SK-N-SH (cell line): Measurements from ENCODE around the gene TNRC6C. TPM values are rescaled to one million over a fixed set of nuclear protein-coding genes. Genes with fewer than 3 reads are reported as not detected.

Experiments used
- CTCF ChIA-PET: fragments of 300-600, 350-600 bp; formaldehyde crosslinking; extraction: SDS; loops from one replicate; lab custom pipeline; 2021; lab: Yijun Ruan, JAX
- POLR2A ChIA-PET: fragments of 350-600 bp; sonication (Branson Sonifier 250); formaldehyde crosslinking; extraction: SDS; loops from one replicate; lab custom pipeline; 2020; ENCODE audit warnings: antibody characterized with exemption, inconsistent platforms; lab: Yijun Ruan, JAX
- DNase-seq: peaks from one replicate; pipeline ENCODE4 v3.0.0; 2012
- H2AFZ ChIP-seq: fragments of 200-600 bp; sonication (generic); 2 replicates; pipeline ENCODE4 v1.8.1; 2016; ENCODE audit warnings: antibody characterized with exemption, mild to moderate bottlenecking, low read depth
- H3F3A ChIP-seq: fragments of 200-600 bp; sonication (generic); replicated peaks from 2 replicates; pipeline ENCODE3; 2016; ENCODE audit warnings: antibody characterized with exemption, mild to moderate bottlenecking; ENCODE audit not compliant: insufficient read depth
- H3K27ac ChIP-seq, 2 experiments: fragments of 200-500 bp in 1 of 2; fragments of 200-600 bp in 1 of 2; sonication (Bioruptor generic) in 1 of 2; sonication (generic), shearing (Covaris generic) in 1 of 2; 2 replicates each; pipeline versions ENCODE4 v1.5.1 to v1.6.1; 2014 to 2016; ENCODE audit warnings: low read depth in 2 of 2, inconsistent platforms in 1 of 2, low read length in 1 of 2, mild to moderate bottlenecking in 1 of 2, mixed read lengths in 1 of 2
- H3K27me3 ChIP-seq: fragments of 200-600 bp; sonication (generic), shearing (Covaris generic); 2 replicates; pipeline ENCODE4 v1.6.1; 2016; ENCODE audit warnings: mixed run types; ENCODE audit not compliant: insufficient read depth
- H3K36me3 ChIP-seq, 2 experiments: fragments of 200-500 bp in 1 of 2; fragments of 200-600 bp in 1 of 2; sonication (Bioruptor generic) in 1 of 2; sonication (generic) in 1 of 2; replicated peaks in 1 of 2; 2 replicates each; pipeline versions ENCODE3 to v1.5.1; 2014 to 2016; ENCODE audit warnings: low read length in 1 of 2, mild to moderate bottlenecking in 1 of 2; ENCODE audit not compliant: insufficient read depth in 2 of 2, control insufficient read depth in 1 of 2
- H3K4me1 ChIP-seq, 2 experiments: fragments of 200-500 bp in 1 of 2; fragments of 200-600 bp in 1 of 2; sonication (Bioruptor generic) in 1 of 2; sonication (generic), shearing (Covaris generic) in 1 of 2; 2 replicates each; pipeline versions ENCODE4 v1.5.1 to v1.6.1; 2014 to 2016; ENCODE audit warnings: low read depth in 1 of 2, low read length in 1 of 2, mixed run types in 1 of 2; ENCODE audit not compliant: insufficient read depth in 2 of 2, control insufficient read depth in 1 of 2
- H3K4me2 ChIP-seq: fragments of 200-600 bp; sonication (generic), shearing (Covaris generic); 2 replicates; pipeline ENCODE4 v1.6.1; 2017; ENCODE audit warnings: mixed run types
- H3K4me3 ChIP-seq, 2 experiments: fragments of 200-500 bp in 1 of 2; fragments of 200-600 bp in 1 of 2; sonication (Bioruptor generic) in 1 of 2; sonication (generic), shearing (Covaris generic) in 1 of 2; 2 replicates each; pipeline versions ENCODE4 v1.5.1 to v1.8.1; 2014 to 2016; ENCODE audit warnings: low read depth in 2 of 2, inconsistent platforms in 1 of 2, low read length in 1 of 2, mild to moderate bottlenecking in 1 of 2, mixed read lengths in 1 of 2, moderate library complexity in 1 of 2
- H3K79me2 ChIP-seq: fragments of 200-600 bp; sonication (generic); 2 replicates; pipeline ENCODE4 v1.8.1; 2017; ENCODE audit warnings: mild to moderate bottlenecking; ENCODE audit not compliant: insufficient read depth
- H3K9ac ChIP-seq: fragments of 200-600 bp; sonication (generic); 2 replicates; pipeline ENCODE4 v1.6.1; 2017; ENCODE audit warnings: mixed run types
- H3K9me2 ChIP-seq: fragments of 200-600 bp; sonication (generic); 2 replicates; pipeline ENCODE4 v1.6.1; 2017; ENCODE audit warnings: mixed run types
- H3K9me3 ChIP-seq: fragments of 200-600 bp; sonication (generic); 2 replicates; pipeline ENCODE4 v1.6.1; 2017; ENCODE audit warnings: mixed run types, mild to moderate bottlenecking, moderate library complexity
- H4K20me1 ChIP-seq: fragments of 200-600 bp; sonication (generic); 2 replicates; pipeline ENCODE4 v1.6.1; 2017; ENCODE audit warnings: mild to moderate bottlenecking, mixed run types; ENCODE audit not compliant: insufficient read depth
- EZH2phosphoT487 ChIP-seq: fragments of 200-600 bp; sonication (generic); IDR thresholded peaks from 2 replicates; pipeline ENCODE4 v1.6.1; 2017; ENCODE audit warnings: low read depth, mixed run types, mild to moderate bottlenecking, antibody characterized with exemption, moderate library complexity, borderline replicate concordance
- FOXJ3 ChIP-seq: sonication (generic); formaldehyde crosslinking; IDR thresholded peaks from 2 replicates; pipeline ENCODE4 v1.5.1; 2020; ENCODE audit warnings: mild to moderate bottlenecking, missing genetic modification reagents
- FOXM1 ChIP-seq: IDR thresholded peaks from 2 replicates; pipeline ENCODE4 v1.4.0; 2012; ENCODE audit warnings: low read depth, mild to moderate bottlenecking
- JUND ChIP-seq: IDR thresholded peaks from 2 replicates; pipeline ENCODE4 v1.4.0; 2012
- POLR2AphosphoS5 ChIP-seq: IDR thresholded peaks from 2 replicates; pipeline ENCODE4 v1.6.1; 2012; ENCODE audit warnings: low read depth, low read length
- RCOR1 ChIP-seq: fragments of 150-350 bp; IDR thresholded peaks from 2 replicates; pipeline ENCODE4 v1.6.1; 2017; ENCODE audit warnings: antibody characterized with exemption, low read length
- RXRA ChIP-seq: IDR thresholded peaks from 2 replicates; pipeline ENCODE4 v1.4.0; 2012; ENCODE audit warnings: low read depth, mild to moderate bottlenecking, borderline replicate concordance
- SMC3 ChIP-seq: IDR thresholded peaks from 2 replicates; pipeline ENCODE4 v1.6.1; 2012; ENCODE audit warnings: low read depth, low read length, improper control_type of control experiment
- TAF1 ChIP-seq: IDR thresholded peaks from 2 replicates; pipeline ENCODE4 v1.6.1; 2012; ENCODE audit warnings: low read depth, mild to moderate bottlenecking, low read length, moderate library complexity, borderline replicate concordance
- TCF12 ChIP-seq: IDR thresholded peaks from 2 replicates; pipeline ENCODE4 v1.4.0; 2012
- TEAD4 ChIP-seq: IDR thresholded peaks from 2 replicates; pipeline ENCODE4 v1.4.0; 2012; ENCODE audit warnings: mild to moderate bottlenecking, borderline replicate concordance; ENCODE audit not compliant: insufficient read depth
- YY1 ChIP-seq: IDR thresholded peaks from 2 replicates; pipeline ENCODE4 v1.4.0; 2012; ENCODE audit warnings: low read depth, mild to moderate bottlenecking
- whole genome bisulfite sequencing: methylation state at CpG from one replicate; pipeline ENCODE4 v1.1.6; 2017; ENCODE audit warnings: low lambda C conversion rate; 5-methylcytosine and 5-hydroxymethylcytosine counted together
- polyA plus RNA-seq, 3 experiments: library from polyadenylated mRNA; depleted of rRNA; stranded (reverse); fragments of >200 nt; gene quantifications; 2 replicates each; pipeline ENCODE4 v1.2.3, GENCODE V29; 2012
- TF ChIP-seq, protein P1 (sequence below): fragments of 200-600 bp; sonication (generic); IDR thresholded peaks from 2 replicates; pipeline ENCODE4 v1.6.1; 2017; ENCODE audit warnings: antibody characterized with exemption, mild to moderate bottlenecking, moderate library complexity
- TF ChIP-seq, protein P2 (sequence below): fragments of 150-350 bp; IDR thresholded peaks from 2 replicates; pipeline ENCODE4 v1.6.1; 2016; ENCODE audit warnings: mild to moderate bottlenecking, low read depth, low read length
- TF ChIP-seq, protein P3 (sequence below): fragments of 150-350 bp; IDR thresholded peaks from 2 replicates; pipeline ENCODE4 v1.6.1; 2017; ENCODE audit warnings: antibody characterized with exemption, low read length, low read depth, borderline replicate concordance
- TF ChIP-seq, protein P4 (sequence below): IDR thresholded peaks from 2 replicates; pipeline ENCODE4 v1.4.0; 2012; ENCODE audit warnings: low read depth, borderline replicate concordance
- TF ChIP-seq, protein P5 (sequence below): IDR thresholded peaks from 2 replicates; pipeline ENCODE4 v1.4.0; 2012; ENCODE audit warnings: low read depth, borderline replicate concordance

The TNRC6C gene
- polyA plus RNA-seq, 1 of the 3 experiments (the other 2 are of a cell fraction), result 2.2 TPM

DNA sequence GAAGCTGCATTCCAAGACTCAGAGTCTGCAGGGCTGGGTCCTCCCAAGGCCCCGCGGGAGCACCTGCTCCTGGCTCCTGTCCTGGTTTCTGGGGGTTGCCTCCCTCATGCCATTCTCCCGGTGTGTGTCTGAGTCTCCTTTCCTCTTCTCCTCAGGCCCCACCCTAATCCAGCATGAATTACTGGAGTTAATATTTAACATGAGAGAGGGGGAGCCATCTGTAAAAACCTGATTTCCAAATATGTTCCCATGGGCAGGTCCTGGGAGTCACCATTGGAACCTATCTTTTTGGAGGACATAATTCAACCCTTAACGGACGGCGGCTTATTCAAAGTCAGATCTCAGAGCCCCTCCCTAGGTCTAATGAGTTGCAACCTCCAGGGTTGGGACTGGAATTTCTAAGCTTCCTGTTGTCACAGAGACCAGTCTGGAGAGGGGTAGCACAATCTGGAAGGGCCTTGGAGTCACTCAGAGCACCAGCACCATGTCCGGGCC lies 193.1 kb downstream of the TNRC6C start:
- H3K4me1 ChIP-seq, result peaks cover 0 to 2% of the 10 kb centered on the region in 2 experiments; a peak in 1 of 4 replicates
- H3K79me2 ChIP-seq, result no peaks in the 10 kb centered on the region
- 77% methylated on average over 7 of the region's 7 CpGs for WGBS
- H2AFZ ChIP-seq, result no peak overlapping the region
- DNase-seq, result no peak
- H3K4me2 ChIP-seq, result no peak overlapping the region
- H3K27ac ChIP-seq, result no peak overlapping the region
- H3K9me3 ChIP-seq, result no peaks in the 10 kb centered on the region
- H3K36me3 ChIP-seq, result no peaks in the 10 kb centered on the region
- H3F3A ChIP-seq, result no peaks in the 10 kb centered on the region
- TF ChIP-seq TCF12, result no peak
- TF ChIP-seq JUND, result no peak
- no peak for TF ChIP-seq YY1
- no peak for TF ChIP-seq TEAD4
- TF ChIP-seq, protein P1, sequence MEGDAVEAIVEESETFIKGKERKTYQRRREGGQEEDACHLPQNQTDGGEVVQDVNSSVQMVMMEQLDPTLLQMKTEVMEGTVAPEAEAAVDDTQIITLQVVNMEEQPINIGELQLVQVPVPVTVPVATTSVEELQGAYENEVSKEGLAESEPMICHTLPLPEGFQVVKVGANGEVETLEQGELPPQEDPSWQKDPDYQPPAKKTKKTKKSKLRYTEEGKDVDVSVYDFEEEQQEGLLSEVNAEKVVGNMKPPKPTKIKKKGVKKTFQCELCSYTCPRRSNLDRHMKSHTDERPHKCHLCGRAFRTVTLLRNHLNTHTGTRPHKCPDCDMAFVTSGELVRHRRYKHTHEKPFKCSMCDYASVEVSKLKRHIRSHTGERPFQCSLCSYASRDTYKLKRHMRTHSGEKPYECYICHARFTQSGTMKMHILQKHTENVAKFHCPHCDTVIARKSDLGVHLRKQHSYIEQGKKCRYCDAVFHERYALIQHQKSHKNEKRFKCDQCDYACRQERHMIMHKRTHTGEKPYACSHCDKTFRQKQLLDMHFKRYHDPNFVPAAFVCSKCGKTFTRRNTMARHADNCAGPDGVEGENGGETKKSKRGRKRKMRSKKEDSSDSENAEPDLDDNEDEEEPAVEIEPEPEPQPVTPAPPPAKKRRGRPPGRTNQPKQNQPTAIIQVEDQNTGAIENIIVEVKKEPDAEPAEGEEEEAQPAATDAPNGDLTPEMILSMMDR, result no peak
- TF ChIP-seq SMC3, result no peak
- TF ChIP-seq, protein P2, sequence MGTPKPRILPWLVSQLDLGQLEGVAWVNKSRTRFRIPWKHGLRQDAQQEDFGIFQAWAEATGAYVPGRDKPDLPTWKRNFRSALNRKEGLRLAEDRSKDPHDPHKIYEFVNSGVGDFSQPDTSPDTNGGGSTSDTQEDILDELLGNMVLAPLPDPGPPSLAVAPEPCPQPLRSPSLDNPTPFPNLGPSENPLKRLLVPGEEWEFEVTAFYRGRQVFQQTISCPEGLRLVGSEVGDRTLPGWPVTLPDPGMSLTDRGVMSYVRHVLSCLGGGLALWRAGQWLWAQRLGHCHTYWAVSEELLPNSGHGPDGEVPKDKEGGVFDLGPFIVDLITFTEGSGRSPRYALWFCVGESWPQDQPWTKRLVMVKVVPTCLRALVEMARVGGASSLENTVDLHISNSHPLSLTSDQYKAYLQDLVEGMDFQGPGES, result no peak
- no peak for TF ChIP-seq TAF1
- TF ChIP-seq EZH2phosphoT487, result no peak
- no peak for TF ChIP-seq POLR2AphosphoS5
- H3K4me3 ChIP-seq, result no peak overlapping the region
- no peaks in the 10 kb centered on the region for H3K9me2 ChIP-seq
- no peaks in the 10 kb centered on the region for H4K20me1 ChIP-seq
- no peaks in the 10 kb centered on the region for H3K27me3 ChIP-seq
- ChIA-PET POLR2A (no interaction called here), CTCF (interaction anchor here (1.0 to 6.2 kb wide), 3 partner anchors 11 to 66 kb away, joined by 3 to 43 read pairs (median 4); no protein-coding TSS in a partner anchor)
- H3K9ac ChIP-seq, result no peak overlapping the region

DNA sequence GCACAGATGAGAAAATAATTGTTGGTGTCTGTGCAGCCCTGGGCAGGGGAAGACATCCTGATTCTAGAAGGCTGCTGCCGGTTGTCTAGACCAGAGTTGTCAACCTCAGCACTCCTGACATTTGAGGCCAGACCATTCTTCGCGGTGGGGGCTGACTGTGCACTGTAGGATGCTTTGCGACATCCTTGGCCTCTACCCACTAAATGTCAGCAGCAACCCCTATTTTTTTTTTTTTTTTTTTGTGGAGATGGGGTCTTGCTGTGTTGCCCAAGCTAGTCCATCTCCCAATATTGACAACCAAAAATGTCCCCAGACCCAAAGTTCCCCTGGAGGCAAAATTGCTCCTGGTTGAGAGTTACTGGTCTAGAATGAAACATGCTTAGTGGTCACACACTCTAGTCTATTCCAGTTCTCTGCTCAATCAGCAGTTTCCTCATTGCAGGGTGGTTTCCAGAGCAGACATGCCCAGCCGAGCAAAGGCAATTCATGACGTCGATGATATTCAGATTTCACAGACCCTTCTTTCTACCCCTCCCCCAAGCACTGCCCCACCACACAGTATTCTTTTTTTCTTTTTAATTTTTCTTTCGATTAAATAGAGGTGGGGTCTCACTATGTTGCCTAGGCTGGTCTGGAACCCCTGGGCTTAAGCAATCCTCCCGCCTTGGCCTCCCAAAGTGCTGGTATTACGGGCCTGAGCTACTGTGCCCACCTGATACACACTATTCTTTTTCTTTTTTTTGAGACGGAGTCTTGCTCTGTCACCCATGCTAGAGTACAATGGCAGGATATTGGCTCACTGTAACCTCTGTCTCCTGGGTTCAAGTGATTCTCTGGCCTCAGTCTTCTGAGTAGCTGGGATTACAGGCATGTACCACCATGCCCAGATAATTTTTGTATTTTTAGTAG lies 196.7 kb downstream of the TNRC6C start:
- H3K79me2 ChIP-seq, result no peaks in the 10 kb centered on the region
- H3K9ac ChIP-seq, result no peak overlapping the region
- ChIA-PET CTCF (interaction anchor here (1.2 to 1.4 kb wide), 2 partner anchors 14 to 96 kb away, joined by 3 read pairs; no protein-coding TSS in a partner anchor), POLR2A (no interaction called here)
- no peaks in the 10 kb centered on the region for H3K27me3 ChIP-seq
- peaks cover 0 to 2% of the 10 kb centered on the region in 2 experiments; a peak in 1 of 4 replicates for H3K4me1 ChIP-seq
- no peak overlapping the region for H3K27ac ChIP-seq
- no peak for DNase-seq
- H3K36me3 ChIP-seq, result no peaks in the 10 kb centered on the region
- no peaks in the 10 kb centered on the region for H3K9me2 ChIP-seq
- no peak overlapping the region for H3K4me3 ChIP-seq
- no peaks in the 10 kb centered on the region for H4K20me1 ChIP-seq
- H3F3A ChIP-seq, result no peaks in the 10 kb centered on the region
- no peak overlapping the region for H3K4me2 ChIP-seq
- no peak overlapping the region for H2AFZ ChIP-seq
- WGBS, result 92% methylated on average over 11 of the region's 11 CpGs
- no peaks in the 10 kb centered on the region for H3K9me3 ChIP-seq
- TF ChIP-seq, protein P3, sequence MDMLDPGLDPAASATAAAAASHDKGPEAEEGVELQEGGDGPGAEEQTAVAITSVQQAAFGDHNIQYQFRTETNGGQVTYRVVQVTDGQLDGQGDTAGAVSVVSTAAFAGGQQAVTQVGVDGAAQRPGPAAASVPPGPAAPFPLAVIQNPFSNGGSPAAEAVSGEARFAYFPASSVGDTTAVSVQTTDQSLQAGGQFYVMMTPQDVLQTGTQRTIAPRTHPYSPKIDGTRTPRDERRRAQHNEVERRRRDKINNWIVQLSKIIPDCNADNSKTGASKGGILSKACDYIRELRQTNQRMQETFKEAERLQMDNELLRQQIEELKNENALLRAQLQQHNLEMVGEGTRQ, result no peak
- TF ChIP-seq, protein P4, sequence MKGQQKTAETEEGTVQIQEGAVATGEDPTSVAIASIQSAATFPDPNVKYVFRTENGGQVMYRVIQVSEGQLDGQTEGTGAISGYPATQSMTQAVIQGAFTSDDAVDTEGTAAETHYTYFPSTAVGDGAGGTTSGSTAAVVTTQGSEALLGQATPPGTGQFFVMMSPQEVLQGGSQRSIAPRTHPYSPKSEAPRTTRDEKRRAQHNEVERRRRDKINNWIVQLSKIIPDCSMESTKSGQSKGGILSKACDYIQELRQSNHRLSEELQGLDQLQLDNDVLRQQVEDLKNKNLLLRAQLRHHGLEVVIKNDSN, result no peak
- TF ChIP-seq FOXM1, result no peak
- TF ChIP-seq, protein P5, sequence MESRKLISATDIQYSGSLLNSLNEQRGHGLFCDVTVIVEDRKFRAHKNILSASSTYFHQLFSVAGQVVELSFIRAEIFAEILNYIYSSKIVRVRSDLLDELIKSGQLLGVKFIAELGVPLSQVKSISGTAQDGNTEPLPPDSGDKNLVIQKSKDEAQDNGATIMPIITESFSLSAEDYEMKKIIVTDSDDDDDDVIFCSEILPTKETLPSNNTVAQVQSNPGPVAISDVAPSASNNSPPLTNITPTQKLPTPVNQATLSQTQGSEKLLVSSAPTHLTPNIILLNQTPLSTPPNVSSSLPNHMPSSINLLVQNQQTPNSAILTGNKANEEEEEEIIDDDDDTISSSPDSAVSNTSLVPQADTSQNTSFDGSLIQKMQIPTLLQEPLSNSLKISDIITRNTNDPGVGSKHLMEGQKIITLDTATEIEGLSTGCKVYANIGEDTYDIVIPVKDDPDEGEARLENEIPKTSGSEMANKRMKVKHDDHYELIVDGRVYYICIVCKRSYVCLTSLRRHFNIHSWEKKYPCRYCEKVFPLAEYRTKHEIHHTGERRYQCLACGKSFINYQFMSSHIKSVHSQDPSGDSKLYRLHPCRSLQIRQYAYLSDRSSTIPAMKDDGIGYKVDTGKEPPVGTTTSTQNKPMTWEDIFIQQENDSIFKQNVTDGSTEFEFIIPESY, result no peak
- TF ChIP-seq EZH2phosphoT487, result no peak
- TF ChIP-seq RCOR1, result no peak
- no peak for TF ChIP-seq RXRA
- no peak for TF ChIP-seq FOXJ3 (CRISPR knock-in tag)
